ES-I3 (cell line): ENCODE measurements around the gene WIPF2.
"Not testable (repeated sequence)": the region's sequence is repeated elsewhere in the genome, so short reads cannot be mapped to it uniquely, and the experiment has no call there.

Experiments used
- H3K36me3 ChIP-seq: 2 replicates; pipeline ENCODE4 v1.6.1; 2013; ENCODE audit warnings: mild to moderate bottlenecking, low read length, control low read depth, moderate library complexity; ENCODE audit not compliant: insufficient read depth
- H3K4me1 ChIP-seq: 2 replicates; pipeline ENCODE4 v1.6.1; 2013; ENCODE audit warnings: mild to moderate bottlenecking, control low read depth, low read length; ENCODE audit not compliant: insufficient read depth
- H3K9ac ChIP-seq: 2 replicates; pipeline ENCODE4 v1.6.1; 2013; ENCODE audit warnings: low read depth, mild to moderate bottlenecking, low read length, moderate library complexity
- H3K9me3 ChIP-seq: 2 replicates; pipeline ENCODE4 v1.6.1; 2013; ENCODE audit warnings: mild to moderate bottlenecking, low read length, moderate library complexity; ENCODE audit not compliant: control insufficient read depth, insufficient read depth

Gene WIPF2

GRCh38 chr17:40180694-40181093 is 38.4 kb upstream of the WIPF2 start:
- no peaks in the 10 kb centered on the region for H3K9me3 ChIP-seq
- H3K4me1 ChIP-seq = peaks cover 17% of the 10 kb centered on the region
- no peak overlapping the region for H3K9ac ChIP-seq
- H3K36me3 ChIP-seq = no peaks in the 10 kb centered on the region

GRCh38 chr17:40181205-40181604 is 37.9 kb upstream of the WIPF2 start:
- H3K9me3 ChIP-seq = no peaks in the 10 kb centered on the region
- H3K36me3 ChIP-seq = no peaks in the 10 kb centered on the region
- H3K4me1 ChIP-seq = peaks cover 17% of the 10 kb centered on the region
- H3K9ac ChIP-seq = no peak overlapping the region

GRCh38 chr17:40182606-40183005 is 36.5 kb upstream of the WIPF2 start:
- no peaks in the 10 kb centered on the region for H3K9me3 ChIP-seq
- H3K4me1 ChIP-seq = peaks cover 13% of the 10 kb centered on the region
- H3K36me3 ChIP-seq = no peaks in the 10 kb centered on the region
- H3K9ac ChIP-seq = no peak overlapping the region

GRCh38 chr17:40187238-40187637 is 31.9 kb upstream of the WIPF2 start:
- Histone ChIP-seq H3K36me3 (no peaks in the 10 kb centered on the region), H3K9me3 (no peaks in the 10 kb centered on the region), H3K9ac (no peak overlapping the region), H3K4me1 (peaks cover 6% of the 10 kb centered on the region)

- no peaks in the 10 kb centered on the region; the same call in 1 of the 2 replicates for H3K36me3 ChIP-seq
- H3K4me1 ChIP-seq = peaks cover 6% of the 10 kb centered on the region
- H3K9me3 ChIP-seq = no peaks in the 10 kb centered on the region
- H3K9ac ChIP-seq = no peak overlapping the region
Measured at GRCh38 chr17:40188694-40189093, 30.4 kb upstream of the WIPF2 start.

GRCh38 chr17:40190197-40191021 is 28.7 kb upstream of the WIPF2 start:
- H3K9ac ChIP-seq = peak overlapping the region; percentile 69; the same call in 1 of the 2 replicates
- H3K4me1 ChIP-seq = peaks cover 15% of the 10 kb centered on the region
- no peaks in the 10 kb centered on the region; the same call in 1 of the 2 replicates for H3K36me3 ChIP-seq
- H3K9me3 ChIP-seq = no peaks in the 10 kb centered on the region

- Histone ChIP-seq H3K4me1 (peaks cover 15% of the 10 kb centered on the region), H3K9me3 (no peaks in the 10 kb centered on the region), H3K9ac (peak overlapping the region; percentile 69), H3K36me3 (no peaks in the 10 kb centered on the region; the same call in 1 of the 2 replicates)
Measured at GRCh38 chr17:40191237-40192208, 27.6 kb upstream of the WIPF2 start.

GRCh38 chr17:40192961-40193360 is 26.1 kb upstream of the WIPF2 start:
- Histone ChIP-seq H3K9ac (no peak overlapping the region), H3K4me1 (peaks cover 15% of the 10 kb centered on the region), H3K9me3 (no peaks in the 10 kb centered on the region), H3K36me3 (no peaks in the 10 kb centered on the region; the same call in 1 of the 2 replicates)

GRCh38 chr17:40194821-40195220 is 24.3 kb upstream of the WIPF2 start:
- no peaks in the 10 kb centered on the region for H3K9me3 ChIP-seq
- H3K36me3 ChIP-seq = no peaks in the 10 kb centered on the region; the same call in 1 of the 2 replicates
- no peak overlapping the region for H3K9ac ChIP-seq
- H3K4me1 ChIP-seq = peaks cover 15% of the 10 kb centered on the region

GRCh38 chr17:40197550-40197949 is 21.6 kb upstream of the WIPF2 start:
- no peaks in the 10 kb centered on the region for H3K9me3 ChIP-seq
- no peak overlapping the region for H3K9ac ChIP-seq
- H3K4me1 ChIP-seq = peaks cover 9% of the 10 kb centered on the region
- H3K36me3 ChIP-seq = no peaks in the 10 kb centered on the region; the same call in 1 of the 2 replicates

GRCh38 chr17:40197965-40198456 is 21.1 kb upstream of the WIPF2 start:
- not testable (repeated sequence) for H3K36me3 ChIP-seq, H3K9ac ChIP-seq, H3K4me1 ChIP-seq, H3K9me3 ChIP-seq

GRCh38 chr17:40198576-40198975 is 20.5 kb upstream of the WIPF2 start:
- Histone ChIP-seq H3K9ac (no peak overlapping the region), H3K4me1 (peaks cover 9% of the 10 kb centered on the region), H3K9me3 (no peaks in the 10 kb centered on the region), H3K36me3 (no peaks in the 10 kb centered on the region)

GRCh38 chr17:40203131-40203530 is 16.0 kb upstream of the WIPF2 start:
- no peak overlapping the region for H3K9ac ChIP-seq
- no peaks in the 10 kb centered on the region for H3K4me1 ChIP-seq
- H3K9me3 ChIP-seq = no peaks in the 10 kb centered on the region
- no peaks in the 10 kb centered on the region for H3K36me3 ChIP-seq

- not testable (repeated sequence) for H3K9ac ChIP-seq, H3K36me3 ChIP-seq, H3K4me1 ChIP-seq, H3K9me3 ChIP-seq
Measured at GRCh38 chr17:40206193-40206592, 12.9 kb upstream of the WIPF2 start.
